Stimulated activated CD4-positive, alpha-beta T cell treated with anti-CD3 and anti-CD28 coated beads, Interleukin-1b, Interleukin-23, amount 100 ng/mL, for 24 hours (primary cell): ENCODE measurements around the gene ATE1.

ENCODE experiments used
- DNase-seq, 4 experiments: peaks; one replicate each; pipeline ENCODE4 v3.0.0-alpha.2; 2020; ENCODE audit warnings: low read depth in 4 of 4, low spot score in 1 of 4

The ATE1 gene

GRCh38 chr10:121698902-121699301 lies 228.9 kb downstream of the ATE1 start:
- no peak for DNase-seq

- DNase-seq = no peak
Measured at GRCh38 chr10:121698336-121698735, 229.5 kb downstream of the ATE1 start.

- peak in 3 of 4 experiments; percentile 1 to 16 (median 3) for DNase-seq
Measured at GRCh38 chr10:121696854-121697253, 231.0 kb downstream of the ATE1 start.

GRCh38 chr10:121695731-121696464 lies 231.9 kb downstream of the ATE1 start:
- no peak for DNase-seq

- no peak for DNase-seq
Measured at GRCh38 chr10:121694966-121695643, 232.7 kb downstream of the ATE1 start.

- no peak for DNase-seq
Measured at GRCh38 chr10:121694327-121694965, 233.4 kb downstream of the ATE1 start.

GRCh38 chr10:121692626-121693025 lies 235.2 kb downstream of the ATE1 start:
- DNase-seq = no peak

- DNase-seq = no peak
Measured at GRCh38 chr10:121690970-121691369, 236.9 kb downstream of the ATE1 start.
